H1 (cell line): ENCODE results near the gene PF4V1. TPM values are rescaled to one million over a fixed set of nuclear protein-coding genes. Genes with fewer than 3 reads are reported as not detected.

ENCODE experiments used
- CTCF ChIA-PET: fragments of 300-600 bp; sonication (Branson Sonifier 250); formaldehyde crosslinking; loops from one replicate; lab custom pipeline; 2021; ENCODE audit not compliant: partially characterized antibody; lab: Charles Lee
- POLR2A ChIA-PET: fragments of 300-600 bp; sonication (Branson Sonifier 250); formaldehyde crosslinking; loops from one replicate; lab custom pipeline; 2021; ENCODE audit warnings: inconsistent platforms; ENCODE audit not compliant: partially characterized antibody; lab: Charles Lee
- DNase-seq, 2 experiments: peaks; one replicate each; pipeline versions ENCODE4 v3.0.0 to v3.0.0-alpha.2; 2010 to 2022; ENCODE audit warnings: low spot score in 2 of 2, low read depth in 1 of 2, mixed read lengths in 1 of 2
- FAIRE-seq: peaks from 2 replicates; lab custom pipeline; 2011; peaks lifted over from hg19 to GRCh38; lab: Jason Lieb, UNC
- H2AFZ ChIP-seq: 2 replicates; pipeline ENCODE4 v1.8.1; 2012; ENCODE audit warnings: low read length, inconsistent platforms
- H2AK5ac ChIP-seq: 2 replicates; pipeline ENCODE4 v1.6.1; 2013; ENCODE audit warnings: low read depth, low read length
- H2BK120ac ChIP-seq: replicated peaks from 2 replicates; pipeline ENCODE3; 2013; ENCODE audit warnings: low read depth, low read length, inconsistent platforms
- H2BK12ac ChIP-seq: 2 replicates; pipeline ENCODE4 v1.6.1; 2013; ENCODE audit warnings: low read depth, low read length
- H2BK15ac ChIP-seq: 2 replicates; pipeline ENCODE4 v1.6.1; 2013; ENCODE audit warnings: low read length
- H2BK20ac ChIP-seq: 2 replicates; pipeline ENCODE4 v1.6.1; 2013; ENCODE audit warnings: low read length
- H2BK5ac ChIP-seq: 2 replicates; pipeline ENCODE4 v1.6.1; 2013; ENCODE audit warnings: low read depth, low read length
- H3K14ac ChIP-seq: 2 replicates; pipeline ENCODE4 v1.6.1; 2013; ENCODE audit warnings: inconsistent platforms; ENCODE audit not compliant: insufficient read length
- H3K18ac ChIP-seq: 2 replicates; pipeline ENCODE4 v1.6.1; 2013; ENCODE audit warnings: low read length; ENCODE audit errors: extremely low read depth
- H3K23ac ChIP-seq: 2 replicates; pipeline ENCODE4 v1.6.1; 2013; ENCODE audit warnings: inconsistent platforms; ENCODE audit not compliant: insufficient read length
- H3K23me2 ChIP-seq: 2 replicates; pipeline ENCODE4 v1.6.1; 2013; ENCODE audit warnings: low read depth, low read length
- H3K27ac ChIP-seq: 2 replicates; pipeline ENCODE4 v1.6.1; 2011; ENCODE audit warnings: low read depth, low read length, inconsistent platforms
- H3K27me3 ChIP-seq, 4 experiments: replicated peaks in 1 of 4; 1 replicate in 1 of 4; 2 replicates in 3 of 4; pipeline versions ENCODE4 v1.6.1 to v1.8.1; 2011 to 2013; ENCODE audit warnings: low read length in 3 of 4, mild to moderate bottlenecking in 3 of 4, inconsistent platforms in 2 of 4, mixed read lengths in 2 of 4, moderate library complexity in 1 of 4; ENCODE audit not compliant: control insufficient read depth in 3 of 4, insufficient read depth in 3 of 4; ENCODE audit errors: extremely low read depth in 1 of 4
- H3K36me3 ChIP-seq, 4 experiments: 2 replicates each; pipeline versions ENCODE4 v1.6.1 to v1.8.1; 2011 to 2013; ENCODE audit warnings: mild to moderate bottlenecking in 4 of 4, low read length in 3 of 4, moderate library complexity in 2 of 4, control low read depth in 1 of 4, inconsistent platforms in 1 of 4; ENCODE audit not compliant: insufficient read depth in 4 of 4, control insufficient read depth in 2 of 4
- H3K4ac ChIP-seq: replicated peaks from 2 replicates; pipeline ENCODE3; 2013; ENCODE audit warnings: low read length, low read depth, mixed read lengths, inconsistent platforms; ENCODE audit not compliant: insufficient read length
- H3K4me1 ChIP-seq, 4 experiments: replicated peaks in 1 of 4; 1 replicate in 1 of 4; 2 replicates in 3 of 4; pipeline versions ENCODE4 v1.6.1 to v1.8.1; 2011 to 2013; ENCODE audit warnings: low read length in 3 of 4, inconsistent platforms in 2 of 4, mixed read lengths in 1 of 4; ENCODE audit not compliant: insufficient read depth in 4 of 4, control insufficient read depth in 3 of 4
- H3K4me2 ChIP-seq, 2 experiments: 2 replicates each; pipeline versions ENCODE4 v1.6.1 to v1.8.1; 2011 to 2013; ENCODE audit warnings: low read depth in 2 of 2, low read length in 2 of 2, control low read depth in 1 of 2, inconsistent platforms in 1 of 2, mild to moderate bottlenecking in 1 of 2; ENCODE audit not compliant: insufficient read depth in 1 of 2
- H3K4me3 ChIP-seq, 4 experiments: fragments of 200-600, 300-600 bp in 1 of 4; sonication (generic), shearing (Covaris generic), sonication (Bioruptor Twin) in 1 of 4; 2 replicates each; pipeline versions ENCODE4 v1.5.1 to v1.8.1; 2011 to 2016; ENCODE audit warnings: low read length in 4 of 4, low read depth in 3 of 4, control low read depth in 2 of 4, inconsistent platforms in 2 of 4, mild to moderate bottlenecking in 2 of 4, mixed read lengths in 1 of 4, moderate library complexity in 1 of 4; ENCODE audit not compliant: insufficient read depth in 2 of 4; ENCODE audit errors: extremely low read depth in 1 of 4
- H3K56ac ChIP-seq: replicated peaks from 2 replicates; pipeline ENCODE3; 2013; ENCODE audit warnings: low read depth, mild to moderate bottlenecking, mixed read lengths, low read length, inconsistent platforms; ENCODE audit not compliant: insufficient read length
- H3K79me1 ChIP-seq: 2 replicates; pipeline ENCODE4 v1.6.1; 2013; ENCODE audit warnings: low read depth, low read length, control low read depth
- H3K79me2 ChIP-seq, 2 experiments: 2 replicates each; pipeline versions ENCODE4 v1.6.1 to v1.8.1; 2012 to 2013; ENCODE audit warnings: low read length in 2 of 2, mild to moderate bottlenecking in 2 of 2, inconsistent platforms in 1 of 2; ENCODE audit not compliant: insufficient read depth in 2 of 2, control insufficient read depth in 1 of 2
- H3K9ac ChIP-seq, 4 experiments: replicated peaks in 1 of 4; 1 replicate in 1 of 4; 2 replicates in 3 of 4; pipeline versions ENCODE4 v1.6.1 to v1.8.1; 2011 to 2013; ENCODE audit warnings: low read depth in 3 of 4, low read length in 3 of 4, control low read depth in 2 of 4, mild to moderate bottlenecking in 2 of 4, moderate library complexity in 2 of 4, inconsistent platforms in 1 of 4; ENCODE audit errors: extremely low read depth in 1 of 4
- H3K9me3 ChIP-seq, 2 experiments: 2 replicates each; pipeline versions ENCODE4 v1.6.1 to v1.8.1; 2012 to 2013; ENCODE audit warnings: mild to moderate bottlenecking in 2 of 2, moderate library complexity in 2 of 2, control low read depth in 1 of 2, inconsistent platforms in 1 of 2, low read depth in 1 of 2, low read length in 1 of 2, mixed read lengths in 1 of 2; ENCODE audit not compliant: insufficient read depth in 2 of 2
- H4K20me1 ChIP-seq, 2 experiments: replicated peaks in 1 of 2; 2 replicates each; pipeline versions ENCODE3 to v1.8.1; 2011 to 2013; ENCODE audit warnings: inconsistent platforms in 2 of 2, low read length in 2 of 2, mild to moderate bottlenecking in 1 of 2; ENCODE audit not compliant: insufficient read depth in 2 of 2, control insufficient read depth in 1 of 2
- H4K5ac ChIP-seq: 2 replicates; pipeline ENCODE4 v1.6.1; 2013; ENCODE audit warnings: low read length, low read depth, mixed read lengths, inconsistent platforms; ENCODE audit not compliant: insufficient read length
- H4K8ac ChIP-seq: 2 replicates; pipeline ENCODE4 v1.8.0; 2013; ENCODE audit warnings: mild to moderate bottlenecking, moderate library complexity, low read length, inconsistent platforms; ENCODE audit not compliant: insufficient read depth; ENCODE audit errors: extremely low read depth
- H4K91ac ChIP-seq: replicated peaks from 2 replicates; pipeline ENCODE3; 2013; ENCODE audit warnings: low read length, mixed read lengths, inconsistent platforms; ENCODE audit not compliant: insufficient read length
- KDM1A ChIP-seq: fragments of 200-600, 300-600 bp; sonication (generic); IDR thresholded peaks from 2 replicates; pipeline ENCODE4 v1.7.1; 2016; ENCODE audit warnings: mild to moderate bottlenecking, low read length, borderline replicate concordance
- MAFK ChIP-seq: IDR thresholded peaks from 2 replicates; pipeline ENCODE4 v1.6.1; 2012; ENCODE audit warnings: low read depth, mild to moderate bottlenecking, improper control_type of control experiment, low read length
- WGBS, 2 experiments: shearing (Covaris generic) in 1 of 2; methylation state at CpG; one replicate each; pipeline versions ENCODE4 v1.1.6 to v1.1.7; 2013 to 2015; ENCODE audit warnings: low lambda C conversion rate in 2 of 2, mixed read lengths in 2 of 2, inconsistent platforms in 1 of 2, low coverage in 1 of 2, missing lambda C conversion rate in 1 of 2; ENCODE audit not compliant: insufficient replicate concordance in 2 of 2, insufficient coverage in 1 of 2, insufficient read length in 1 of 2; ENCODE audit errors: extremely low coverage in 1 of 2, missing lambda C conversion rate in 1 of 2; 5-methylcytosine and 5-hydroxymethylcytosine counted together
- polyA plus RNA-seq, 7 experiments: library from polyadenylated mRNA; depleted of rRNA in 3 of 7; stranded (reverse) in 5 of 7; unstranded in 2 of 7; fragments of >200 nt in 5 of 7; fragments of 200-250 nt in 2 of 7; gene quantifications; 1 replicate in 5 of 7; 2 replicates in 1 of 7; 4 replicates in 1 of 7; pipeline versions ENCODE4 v1.2.1 to v1.2.3, GENCODE V29; 2011 to 2013; ENCODE audit warnings: missing spikeins in 2 of 7, mixed read lengths in 2 of 7
- total RNA-seq: library from RNA; stranded (reverse); fragmentation: NEBNext Ultra II Directional; extraction: Animal tissue kit (Norgen Biotek cat#: 25700); gene quantifications from 2 replicates; pipeline ENCODE4 v1.2.1, GENCODE V29; 2021

The PF4V1 gene
- total and polyA plus RNA-seq, 2 of the 8 experiments (the other 6 are each of a cell fraction or from before 2014, with no cell fraction given) = not detected

GRCh38 chr4:73853718-73854473 lies 800 bp downstream of the PF4V1 start:
- Histone ChIP-seq H4K8ac (0 out of 2 replicates have a peak overlapping the region, but pooled peaks have one; percentile 5), H2AK5ac (no peak overlapping the region), H3K79me2 (no peaks in the 10 kb centered on the region), H4K20me1 (no peaks in the 10 kb centered on the region), H2BK5ac (no peak overlapping the region), H3K14ac (no peak overlapping the region), H2BK20ac (no peak overlapping the region), H3K9me3 (no peaks in the 10 kb centered on the region), H3K79me1 (no peaks in the 10 kb centered on the region), H3K36me3 (no peaks in the 10 kb centered on the region), H2BK120ac (no peak overlapping the region), H3K4me1 (0 out of 7 replicates have a peak, but pooled peaks cover 0 to 3% (median 0%) of the 10 kb centered on the region in 4 experiments), H4K91ac (no peak overlapping the region), H3K4me2 (peak overlapping the region; percentile 32 to 33; a peak in 2 of 4 replicates), H3K27me3 (no peaks in the 10 kb centered on the region), H2BK12ac (no peak overlapping the region), H4K5ac (no peak overlapping the region), H3K23ac (no peak overlapping the region)
- DNase-seq = no peak
- no peak for FAIRE-seq
- TF ChIP-seq KDM1A (no peak), MAFK (peak; percentile 95)
- TF ChIP-seq, all 59 proteins: peak for 1
- Histone ChIP-seq H3K4me3 (peak overlapping the region in 1 of 4 experiments; percentile 18; a peak in 1 of 8 replicates), H3K9ac (no peak overlapping the region), H3K4ac (no peak overlapping the region), H3K27ac (no peak overlapping the region), H3K56ac (no peak overlapping the region), H2AFZ (peak overlapping the region; percentile 77; the same call in 1 of the 2 replicates), H3K23me2 (no peaks in the 10 kb centered on the region; the same call in 1 of the 2 replicates), H3K18ac (no peak overlapping the region), H2BK15ac (no peak overlapping the region; the same call in 1 of the 2 replicates)
- 67% methylated on average over 7 of the region's 8 CpGs; no CpG with 5 or more reads in 1 of the 2 experiments for WGBS, 2 experiments
- ChIA-PET POLR2A (no interaction called here), CTCF (interaction anchor here (0.6 to 5.0 kb wide), 9 partner anchors 10 to 205 kb away, joined by 3 to 40 read pairs (median 3); partner anchors contain the start of genes CXCL1 and CXCL6)
